Activated T-helper 2 cell treated with anti-CD3 and anti-CD28 coated beads, Interferon-gamma antibody, Interleukin-2, Interleukin-4, amounts not matched to agents 10 μg/mL and 5 μg/mL and 100 μg/mL, durations not matched to agents 14 hours and 24 hours and 36 hours (primary cell): ENCODE results near the gene CTNNA2. TPM values are rescaled to one million over a fixed set of nuclear protein-coding genes. Genes with fewer than 3 reads are reported as not detected.

ENCODE experiments used
- DNase-seq: peaks from one replicate; pipeline ENCODE4 v3.0.0; 2021; ENCODE audit warnings: low spot score
- H3K27ac Mint-ChIP-seq: one replicate; pipeline ENCODE4 v1.8.0; 2021; ENCODE audit warnings: mixed read lengths
- H3K27me3 Mint-ChIP-seq: one replicate; pipeline ENCODE4 v1.8.0; 2021; ENCODE audit warnings: low read depth, mixed read lengths
- H3K36me3 Mint-ChIP-seq: one replicate; pipeline ENCODE4 v1.8.0; 2021; ENCODE audit warnings: low read depth, mixed read lengths
- H3K4me1 Mint-ChIP-seq: one replicate; pipeline ENCODE4 v1.8.0; 2021; ENCODE audit warnings: low read depth, mixed read lengths
- H3K4me3 Mint-ChIP-seq: one replicate; pipeline ENCODE4 v1.8.0; 2021; ENCODE audit warnings: low read depth, mild to moderate bottlenecking, moderate library complexity, mixed read lengths
- H3K9me3 Mint-ChIP-seq: one replicate; pipeline ENCODE4 v1.8.0; 2021; ENCODE audit warnings: mixed read lengths
- intact Hi-C: fragments of 100-400 bp; cut with micrococcal nuclease; formaldehyde crosslinking; loops from one replicate; pipeline ENCODE4 v1.15.1; 2023
- total RNA-seq: library from RNA; stranded (reverse); gene quantifications from 2 replicates; pipeline ENCODE4 v1.2.3, GENCODE V29; 2022

The CTNNA2 gene
- total RNA-seq, 1 donor from 2014 or later = not detected

DNA sequence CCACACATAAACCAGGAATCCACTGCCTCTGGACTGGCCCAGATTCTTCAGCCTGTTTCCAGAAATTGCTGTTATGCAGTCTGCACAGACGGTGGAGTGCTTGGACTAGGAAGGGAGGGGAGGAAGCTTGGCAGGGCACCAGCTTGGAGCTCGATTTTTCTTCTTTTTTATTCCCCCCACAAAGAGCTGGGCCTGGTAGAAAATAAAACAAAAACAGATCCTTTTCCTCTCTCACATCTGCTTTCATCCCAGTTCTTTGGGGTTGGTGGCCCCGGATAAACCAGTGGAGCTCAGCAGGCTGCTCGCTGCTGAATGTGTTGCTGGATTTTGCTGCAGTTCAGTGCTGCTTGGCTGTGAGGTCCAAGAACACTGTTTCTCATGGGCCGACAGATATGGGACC lies 775.7 kb downstream of the CTNNA2 start:
- Mint-ChIP-seq H3K27me3 (no peaks in the 10 kb centered on the region), H3K9me3 (no peaks in the 10 kb centered on the region), H3K27ac (no peak overlapping the region), H3K36me3 (no peaks in the 10 kb centered on the region), H3K4me3 (no peak overlapping the region), H3K4me1 (no peaks in the 10 kb centered on the region)
- intact Hi-C loops = no loop called here
- no peak for DNase-seq

DNA sequence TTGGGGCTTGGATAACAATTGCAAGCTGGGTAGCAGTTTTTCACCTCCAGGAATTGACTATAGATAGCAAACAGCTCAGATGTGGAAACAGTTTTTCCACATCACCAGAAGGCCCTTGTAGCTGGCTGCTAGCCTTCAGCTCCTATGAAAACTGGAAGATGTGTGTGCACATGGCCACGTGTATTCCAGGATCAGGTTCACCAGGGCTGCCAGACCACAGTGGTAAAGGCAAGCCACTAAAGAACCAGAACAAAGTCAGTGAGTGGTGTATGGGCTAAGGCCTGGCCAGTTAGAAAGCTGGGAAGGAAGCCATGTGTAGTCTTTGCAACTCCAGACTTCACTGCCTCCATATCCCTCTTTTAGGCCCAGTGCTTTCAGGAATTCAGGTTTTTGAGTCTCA lies 778.8 kb downstream of the CTNNA2 start:
- Mint-ChIP-seq H3K27ac (no peak overlapping the region), H3K4me1 (no peaks in the 10 kb centered on the region), H3K27me3 (no peaks in the 10 kb centered on the region), H3K36me3 (no peaks in the 10 kb centered on the region), H3K4me3 (no peak overlapping the region), H3K9me3 (no peaks in the 10 kb centered on the region)
- intact Hi-C loops = no loop called here
- DNase-seq = no peak

DNA sequence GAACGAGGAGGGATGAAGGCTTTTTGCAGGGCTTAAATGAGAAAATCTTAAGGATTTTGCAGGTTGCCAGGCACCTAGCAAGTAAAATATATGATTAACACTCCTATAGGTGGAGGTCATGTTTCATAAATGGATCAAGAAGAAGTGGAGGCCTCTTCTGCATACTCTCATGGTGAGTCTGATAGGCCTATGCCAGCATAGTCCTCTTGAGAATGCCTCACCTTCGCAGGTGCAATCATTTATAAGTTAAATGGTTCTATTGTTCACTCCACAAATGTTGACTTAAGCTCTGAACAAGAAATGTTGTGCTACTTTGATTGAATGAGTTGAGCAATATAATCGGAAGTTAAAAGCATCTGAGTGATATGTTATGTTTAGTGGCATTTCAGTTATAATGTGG lies 779.6 kb downstream of the CTNNA2 start:
- Mint-ChIP-seq H3K36me3 (no peaks in the 10 kb centered on the region), H3K27me3 (no peaks in the 10 kb centered on the region), H3K4me1 (no peaks in the 10 kb centered on the region), H3K9me3 (no peaks in the 10 kb centered on the region), H3K27ac (no peak overlapping the region), H3K4me3 (no peak overlapping the region)
- DNase-seq = no peak
- intact Hi-C loops = no loop called here

DNA sequence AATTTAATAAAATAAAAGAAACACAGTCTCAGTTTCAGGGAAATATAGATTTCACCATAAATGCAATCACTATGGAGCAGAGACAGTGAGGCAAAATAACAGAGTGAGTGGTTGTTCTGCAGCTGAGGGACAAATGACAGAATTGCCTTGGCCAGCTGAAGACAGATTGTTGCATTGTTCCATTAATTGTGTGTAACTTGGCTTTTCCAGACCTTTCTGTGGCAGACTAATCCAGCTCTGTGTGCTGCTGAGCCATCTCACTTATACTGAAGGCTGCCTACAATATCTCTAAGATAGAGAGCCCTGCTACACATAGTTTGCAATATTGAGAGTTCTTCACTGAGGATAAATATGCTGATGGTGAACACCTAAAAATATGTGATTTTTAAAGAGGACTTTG lies 780.2 kb downstream of the CTNNA2 start:
- no peak for DNase-seq
- Mint-ChIP-seq H3K27me3 (no peaks in the 10 kb centered on the region), H3K4me3 (no peak overlapping the region), H3K36me3 (no peaks in the 10 kb centered on the region), H3K4me1 (no peaks in the 10 kb centered on the region), H3K9me3 (no peaks in the 10 kb centered on the region), H3K27ac (no peak overlapping the region)
- intact Hi-C loops = no loop called here

DNA sequence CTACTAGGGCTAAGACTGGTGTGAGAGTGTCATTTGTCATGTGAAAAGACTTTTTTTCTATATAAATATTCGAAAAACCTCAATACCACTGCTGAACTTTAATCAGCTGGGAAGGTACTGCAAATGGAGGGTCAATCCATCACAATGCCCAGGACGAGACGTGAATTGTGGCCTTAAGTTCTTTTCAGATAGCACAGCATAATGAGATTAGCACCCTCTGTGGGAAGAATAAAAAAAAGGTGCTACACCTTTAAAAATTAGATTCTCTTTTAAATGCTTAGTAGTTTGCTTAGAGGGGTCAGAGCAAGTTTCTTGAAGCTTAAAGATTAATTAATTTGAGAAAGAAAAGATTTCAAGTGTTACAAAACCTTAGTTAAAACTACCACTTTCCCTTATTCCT lies 786.1 kb downstream of the CTNNA2 start:
- no peaks in the 10 kb centered on the region for H3K36me3 Mint-ChIP-seq
- H3K4me3 Mint-ChIP-seq = no peak overlapping the region
- intact Hi-C loops = no loop called here
- no peaks in the 10 kb centered on the region for H3K9me3 Mint-ChIP-seq
- H3K27me3 Mint-ChIP-seq = peaks cover 20% of the 10 kb centered on the region
- H3K27ac Mint-ChIP-seq = no peak overlapping the region
- no peaks in the 10 kb centered on the region for H3K4me1 Mint-ChIP-seq
- no peak for DNase-seq

DNA sequence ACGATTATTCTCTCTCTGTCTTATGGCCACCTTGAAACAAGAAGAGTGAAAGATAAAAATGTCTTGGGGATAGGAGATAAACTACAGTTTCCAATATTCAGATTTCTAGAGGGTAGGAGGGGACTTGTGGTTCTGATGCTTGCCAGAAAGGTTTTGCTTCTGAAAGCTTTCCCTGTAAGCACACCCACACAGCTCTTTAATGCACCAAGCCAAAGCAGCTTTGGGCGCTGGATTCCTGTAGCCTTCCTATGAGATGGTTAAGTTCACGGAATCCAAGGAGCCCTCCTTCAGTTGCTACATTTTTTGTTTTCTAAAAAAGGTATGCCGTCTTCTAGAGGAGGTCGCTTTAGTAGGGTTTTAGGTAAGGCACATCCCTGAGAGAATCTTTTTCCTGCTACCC lies 786.8 kb downstream of the CTNNA2 start:
- H3K36me3 Mint-ChIP-seq = no peaks in the 10 kb centered on the region
- H3K4me1 Mint-ChIP-seq = no peaks in the 10 kb centered on the region
- no peak overlapping the region for H3K4me3 Mint-ChIP-seq
- peaks cover 23% of the 10 kb centered on the region for H3K27me3 Mint-ChIP-seq
- no peak for DNase-seq
- intact Hi-C loops = no loop called here
- H3K9me3 Mint-ChIP-seq = no peaks in the 10 kb centered on the region
- H3K27ac Mint-ChIP-seq = no peak overlapping the region

DNA sequence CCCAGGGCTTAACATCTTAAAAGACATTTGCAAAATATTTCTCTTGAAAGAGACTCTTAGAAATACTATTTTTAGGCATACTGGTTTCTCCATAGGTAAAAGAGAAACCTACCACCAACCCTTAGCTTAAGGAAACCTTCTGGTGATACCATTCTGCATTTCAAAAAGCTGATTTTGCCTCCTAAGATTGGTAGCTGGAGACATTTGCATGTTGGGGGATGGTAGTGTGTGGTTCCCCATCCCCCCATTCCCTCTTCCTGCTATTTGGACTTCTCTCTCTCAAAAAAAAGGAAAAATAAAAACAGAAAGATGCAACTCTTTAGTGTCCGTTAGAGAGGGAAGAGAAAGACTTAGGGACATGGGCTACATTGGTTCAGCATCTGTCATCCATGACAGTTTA lies 787.5 kb downstream of the CTNNA2 start:
- Mint-ChIP-seq H3K27me3 (peaks cover 26% of the 10 kb centered on the region), H3K27ac (no peak overlapping the region), H3K9me3 (no peaks in the 10 kb centered on the region), H3K4me3 (no peak overlapping the region), H3K4me1 (no peaks in the 10 kb centered on the region), H3K36me3 (no peaks in the 10 kb centered on the region)
- intact Hi-C loops = no loop called here
- DNase-seq = no peak

DNA sequence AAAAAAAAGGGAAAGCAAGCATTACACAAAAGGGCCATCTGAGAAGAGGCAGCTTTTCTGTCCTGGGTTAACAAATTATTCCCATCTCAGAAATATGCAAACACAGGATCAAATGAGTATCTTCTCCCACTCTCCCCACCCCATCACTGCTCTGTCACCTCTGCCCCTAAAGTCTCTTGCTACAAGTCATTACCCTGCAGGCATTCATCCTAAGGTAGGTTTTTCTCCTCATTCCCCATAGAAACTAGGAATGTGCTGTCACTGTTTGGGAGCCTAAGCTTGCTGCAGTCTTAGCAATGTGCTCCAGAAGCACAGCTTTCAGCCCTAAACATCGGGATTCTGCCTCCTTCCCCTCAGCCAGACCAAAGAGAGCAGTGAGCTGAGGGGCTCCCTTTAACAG lies 788.1 kb downstream of the CTNNA2 start:
- H3K4me1 Mint-ChIP-seq = no peaks in the 10 kb centered on the region
- peaks cover 32% of the 10 kb centered on the region for H3K27me3 Mint-ChIP-seq
- no peak for DNase-seq
- H3K9me3 Mint-ChIP-seq = no peaks in the 10 kb centered on the region
- H3K36me3 Mint-ChIP-seq = no peaks in the 10 kb centered on the region
- intact Hi-C loops = no loop called here
- H3K27ac Mint-ChIP-seq = no peak overlapping the region
- H3K4me3 Mint-ChIP-seq = no peak overlapping the region

DNA sequence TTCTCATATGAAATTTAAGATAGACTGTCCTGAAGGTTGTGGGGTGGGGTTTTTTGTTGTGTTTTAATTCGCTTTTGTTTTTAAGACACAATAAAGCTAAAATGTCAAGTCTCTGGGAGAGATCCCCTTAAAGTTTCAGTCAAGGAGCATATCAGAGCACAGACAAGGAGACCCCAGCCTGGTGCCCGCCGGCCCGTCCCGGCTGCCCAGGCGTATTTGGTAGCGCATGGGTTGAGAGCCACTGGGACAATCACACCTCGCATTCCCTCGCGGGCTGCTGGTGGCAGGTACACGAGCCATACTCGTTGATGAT lies 789.1 kb downstream of the CTNNA2 start:
- Mint-ChIP-seq H3K4me3 (no peak overlapping the region), H3K36me3 (no peaks in the 10 kb centered on the region), H3K4me1 (no peaks in the 10 kb centered on the region), H3K9me3 (no peaks in the 10 kb centered on the region), H3K27ac (no peak overlapping the region), H3K27me3 (peaks cover 34% of the 10 kb centered on the region)
- DNase-seq = no peak
- intact Hi-C loops = no loop called here

DNA sequence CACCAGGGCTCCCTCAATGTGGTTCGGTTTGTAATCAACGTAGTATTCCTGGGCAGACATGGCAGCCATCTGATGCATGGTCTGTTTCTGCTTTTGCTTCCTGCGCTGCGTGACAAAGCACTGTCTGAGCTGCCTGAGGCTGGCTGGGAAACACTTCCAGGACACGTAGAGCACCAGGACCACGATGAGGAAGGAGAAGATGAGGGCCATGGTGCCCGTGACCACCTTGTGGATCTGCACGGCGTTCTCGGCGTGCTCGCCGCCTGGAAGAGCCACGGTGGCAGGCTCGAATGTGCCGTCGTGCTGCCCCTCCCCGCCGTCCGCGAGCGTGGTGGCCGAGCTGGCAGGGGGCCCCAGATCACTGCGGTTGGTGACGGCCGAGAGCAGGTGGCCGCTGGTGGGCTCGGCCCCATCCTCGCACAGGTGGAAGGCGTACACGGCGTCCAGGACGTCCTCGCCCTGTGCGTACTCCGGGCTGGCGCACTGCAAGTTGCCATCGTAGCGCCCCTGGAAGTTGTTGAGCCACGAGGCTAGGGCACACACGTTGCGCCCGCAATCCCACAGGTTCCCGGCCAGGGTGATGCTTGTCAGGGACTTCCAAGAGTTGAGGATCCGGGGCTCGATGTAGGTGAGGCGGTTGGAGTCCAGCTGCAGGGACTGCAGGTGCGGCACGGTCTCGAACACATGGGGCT lies 789.6 kb downstream of the CTNNA2 start:
- peaks cover 34% of the 10 kb centered on the region for H3K27me3 Mint-ChIP-seq
- H3K36me3 Mint-ChIP-seq = no peaks in the 10 kb centered on the region
- no peaks in the 10 kb centered on the region for H3K9me3 Mint-ChIP-seq
- no peak overlapping the region for H3K4me3 Mint-ChIP-seq
- no peak overlapping the region for H3K27ac Mint-ChIP-seq
- intact Hi-C loops = no loop called here
- DNase-seq = no peak
- H3K4me1 Mint-ChIP-seq = no peaks in the 10 kb centered on the region

DNA sequence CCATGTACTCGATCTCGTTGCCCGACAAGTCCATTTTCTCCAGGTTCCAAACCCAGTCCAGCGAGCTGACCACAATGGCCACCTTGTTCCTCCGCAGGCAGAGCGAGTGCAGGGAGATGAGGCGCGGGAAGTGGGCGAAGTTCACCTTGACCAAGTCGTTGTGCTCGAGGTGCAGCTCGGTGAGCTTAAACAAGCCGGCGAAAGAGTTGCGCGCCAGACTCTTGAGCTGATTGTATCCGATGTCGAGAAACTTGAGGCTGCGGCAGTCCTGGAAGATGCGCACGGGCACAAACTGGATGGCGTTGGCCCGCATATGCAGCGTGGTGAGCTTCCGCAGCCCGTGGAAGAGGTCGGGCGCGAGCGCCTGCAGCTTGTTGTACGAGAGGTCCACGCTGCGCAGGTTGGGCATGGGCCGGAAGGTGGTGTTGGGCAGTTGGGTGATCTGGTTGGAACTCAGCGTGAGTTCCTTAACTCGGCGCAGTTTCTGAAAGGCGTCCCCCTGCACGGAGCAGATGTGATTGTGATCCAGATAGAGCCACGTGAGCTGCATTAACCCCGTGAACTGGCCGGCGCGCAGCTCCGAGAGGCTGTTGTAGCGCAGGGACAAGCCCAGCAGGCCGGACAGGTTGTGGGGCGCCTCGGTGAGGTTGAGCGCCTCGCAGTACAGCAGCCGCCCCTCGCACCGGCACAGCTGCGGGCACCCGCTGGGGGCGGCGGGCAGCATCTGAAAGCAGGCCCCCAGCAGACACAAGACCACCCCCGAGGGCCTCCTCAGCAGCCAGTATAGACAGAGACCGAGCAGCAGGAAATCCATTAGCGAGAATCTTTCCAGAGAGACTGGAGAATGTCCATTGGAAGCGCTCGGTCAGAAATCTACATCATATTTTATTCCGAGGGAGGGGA lies 790.4 kb downstream of the CTNNA2 start:
- intact Hi-C loops = no loop called here
- H3K9me3 Mint-ChIP-seq = no peaks in the 10 kb centered on the region

DNA sequence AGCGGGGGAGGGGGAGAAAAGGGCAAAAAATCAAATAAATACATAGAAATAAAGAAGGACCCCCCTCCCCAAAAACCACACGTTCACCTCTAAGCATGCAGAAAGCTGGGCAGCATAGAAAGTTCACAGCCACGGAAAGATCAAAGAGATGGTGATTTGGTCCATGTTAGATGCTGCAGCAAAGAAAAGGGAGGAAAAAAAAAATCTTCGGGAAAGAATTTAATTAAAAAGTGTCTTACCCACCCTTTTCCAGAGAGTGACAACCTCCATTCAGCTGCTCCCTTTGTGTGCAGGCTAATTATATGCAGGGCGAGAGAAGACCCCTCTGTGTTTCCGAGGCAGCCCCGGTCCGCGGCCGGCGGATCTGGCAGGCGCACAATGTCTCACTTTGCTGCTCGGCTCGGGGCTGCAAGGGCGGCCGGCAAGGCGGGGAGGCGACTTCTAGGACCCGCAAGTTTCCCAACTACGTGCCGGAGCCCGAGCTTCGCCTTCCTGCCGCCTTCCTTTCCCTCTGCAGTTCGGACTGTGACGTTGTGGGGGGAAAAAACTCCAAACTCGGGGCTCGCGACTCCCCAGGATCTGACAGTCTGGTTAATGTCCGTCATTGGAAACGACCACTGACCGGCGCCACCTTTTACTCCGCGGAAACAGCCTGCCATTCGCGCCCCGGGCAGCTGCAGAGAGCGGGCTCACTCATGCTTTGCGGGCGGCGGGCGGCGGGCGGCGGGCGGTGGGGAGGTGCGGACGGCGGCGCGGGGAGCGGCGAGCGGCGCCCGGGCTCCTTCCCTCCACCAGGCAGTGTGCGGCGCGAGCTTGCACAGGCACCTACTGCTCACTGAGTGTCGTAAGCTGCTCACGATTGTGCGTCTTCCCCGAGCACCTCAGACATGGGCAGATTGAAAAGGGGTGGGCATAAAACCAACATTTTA lies 791.3 kb downstream of the CTNNA2 start, which contains the start of gene LRRTM1:
Gene LRRTM1, minus strand, starts transcription at position 844 of the 929 bp plus-strand sequence. CDS start 933 bp downstream, outside the sequence.
- no peaks in the 10 kb centered on the region for H3K36me3 Mint-ChIP-seq
- H3K27me3 Mint-ChIP-seq = peaks cover 34% of the 10 kb centered on the region
- no peaks in the 10 kb centered on the region for H3K4me1 Mint-ChIP-seq
- H3K4me3 Mint-ChIP-seq = no peak within 1 kb of the TSS
- no peaks in the 10 kb centered on the region for H3K9me3 Mint-ChIP-seq
- H3K27ac Mint-ChIP-seq = no peak within 1 kb of the TSS
- no peak for DNase-seq
- intact Hi-C loops = no loop called here

More for the DNA sequence above, 790.4 kb downstream of the CTNNA2 start:
- H3K36me3 Mint-ChIP-seq = no peaks in the 10 kb centered on the region
- H3K4me1 Mint-ChIP-seq = no peaks in the 10 kb centered on the region
- H3K27ac Mint-ChIP-seq = no peak overlapping the region
- H3K4me3 Mint-ChIP-seq = no peak overlapping the region
- peaks cover 34% of the 10 kb centered on the region for H3K27me3 Mint-ChIP-seq
- no peak for DNase-seq
